ENCODE measurements around the gene FAM240B.

FAM240B gene

GRCh38 chr9:38673399-38674193 lies 46.3 kb downstream of the FAM240B start:
- peaks cover 12% of the 10 kb centered on the region for H3K4me1 ChIP-seq (ENCODE audit: insufficient read depth, low read length)
- no peak overlapping the region for H2AFZ ChIP-seq (ENCODE audit: low read depth, low read length)
- no peaks in the 10 kb centered on the region for H3K27me3 ChIP-seq (ENCODE audit: insufficient read depth, low read length)
- no peak overlapping the region for H3K4me3 ChIP-seq (ENCODE audit: low read length)
- H3K9me3 ChIP-seq (ENCODE audit: low read length): no peaks in the 10 kb centered on the region
- no peaks in the 10 kb centered on the region for H3K36me3 ChIP-seq (ENCODE audit: insufficient read depth, low read length)

- Histone ChIP-seq H3K27me3 (ENCODE audit: insufficient read depth, low read length) (no peaks in the 10 kb centered on the region), H3K4me3 (ENCODE audit: low read length) (no peak overlapping the region), H3K9me3 (ENCODE audit: low read length) (no peaks in the 10 kb centered on the region), H3K4me1 (ENCODE audit: insufficient read depth, low read length) (peaks cover 6% of the 10 kb centered on the region), H2AFZ (ENCODE audit: low read depth, low read length) (no peak overlapping the region), H3K36me3 (ENCODE audit: insufficient read depth, low read length) (no peaks in the 10 kb centered on the region)
Measured at GRCh38 chr9:38671748-38672147, 48.2 kb downstream of the FAM240B start.

GRCh38 chr9:38671372-38671731 lies 48.6 kb downstream of the FAM240B start:
- Histone ChIP-seq H3K4me3 (ENCODE audit: low read length) (no peak overlapping the region), H2AFZ (ENCODE audit: low read depth, low read length) (no peak overlapping the region), H3K4me1 (ENCODE audit: insufficient read depth, low read length) (peaks cover 6% of the 10 kb centered on the region), H3K9me3 (ENCODE audit: low read length) (no peaks in the 10 kb centered on the region), H3K36me3 (ENCODE audit: insufficient read depth, low read length) (no peaks in the 10 kb centered on the region), H3K27me3 (ENCODE audit: insufficient read depth, low read length) (no peaks in the 10 kb centered on the region)

GRCh38 chr9:38670542-38671371 lies 49.2 kb downstream of the FAM240B start:
- Histone ChIP-seq H3K36me3 (ENCODE audit: insufficient read depth, low read length) (no peaks in the 10 kb centered on the region), H3K4me1 (ENCODE audit: insufficient read depth, low read length) (peaks cover 6% of the 10 kb centered on the region), H2AFZ (ENCODE audit: low read depth, low read length) (no peak overlapping the region), H3K4me3 (ENCODE audit: low read length) (no peak overlapping the region), H3K27me3 (ENCODE audit: insufficient read depth, low read length) (no peaks in the 10 kb centered on the region), H3K9me3 (ENCODE audit: low read length) (no peaks in the 10 kb centered on the region)

- no peaks in the 10 kb centered on the region for H3K36me3 ChIP-seq (ENCODE audit: insufficient read depth, low read length)
- H3K27me3 ChIP-seq (ENCODE audit: insufficient read depth, low read length): no peaks in the 10 kb centered on the region
- no peaks in the 10 kb centered on the region for H3K9me3 ChIP-seq (ENCODE audit: low read length)
- peaks cover 6% of the 10 kb centered on the region for H3K4me1 ChIP-seq (ENCODE audit: insufficient read depth, low read length)
- no peak overlapping the region for H3K4me3 ChIP-seq (ENCODE audit: low read length)
- no peak overlapping the region for H2AFZ ChIP-seq (ENCODE audit: low read depth, low read length)
Measured at GRCh38 chr9:38668791-38669466, 51.0 kb downstream of the FAM240B start.

- Histone ChIP-seq H3K27me3 (ENCODE audit: insufficient read depth, low read length) (no peaks in the 10 kb centered on the region), H3K4me1 (ENCODE audit: insufficient read depth, low read length) (no peaks in the 10 kb centered on the region), H2AFZ (ENCODE audit: low read depth, low read length) (no peak overlapping the region), H3K36me3 (ENCODE audit: insufficient read depth, low read length) (no peaks in the 10 kb centered on the region), H3K4me3 (ENCODE audit: low read length) (no peak overlapping the region), H3K9me3 (ENCODE audit: low read length) (no peaks in the 10 kb centered on the region)
Measured at GRCh38 chr9:38662763-38663593, 57.0 kb downstream of the FAM240B start.

GRCh38 chr9:38659538-38659937 lies 60.4 kb downstream of the FAM240B start:
- H3K36me3 ChIP-seq (ENCODE audit: insufficient read depth, low read length): no peaks in the 10 kb centered on the region
- no peak overlapping the region for H2AFZ ChIP-seq (ENCODE audit: low read depth, low read length)
- H3K27me3 ChIP-seq (ENCODE audit: insufficient read depth, low read length): no peaks in the 10 kb centered on the region
- H3K4me1 ChIP-seq (ENCODE audit: insufficient read depth, low read length): no peaks in the 10 kb centered on the region
- no peaks in the 10 kb centered on the region for H3K9me3 ChIP-seq (ENCODE audit: low read length)
- H3K4me3 ChIP-seq (ENCODE audit: low read length): no peak overlapping the region

- Histone ChIP-seq H3K9me3 (ENCODE audit: low read length) (no peaks in the 10 kb centered on the region), H3K4me3 (ENCODE audit: low read length) (no peak overlapping the region), H3K36me3 (ENCODE audit: insufficient read depth, low read length) (no peaks in the 10 kb centered on the region), H2AFZ (ENCODE audit: low read depth, low read length) (no peak overlapping the region), H3K27me3 (ENCODE audit: insufficient read depth, low read length) (no peaks in the 10 kb centered on the region), H3K4me1 (ENCODE audit: insufficient read depth, low read length) (no peaks in the 10 kb centered on the region)
Measured at GRCh38 chr9:38656896-38657295, 63.0 kb downstream of the FAM240B start.

DNA sequence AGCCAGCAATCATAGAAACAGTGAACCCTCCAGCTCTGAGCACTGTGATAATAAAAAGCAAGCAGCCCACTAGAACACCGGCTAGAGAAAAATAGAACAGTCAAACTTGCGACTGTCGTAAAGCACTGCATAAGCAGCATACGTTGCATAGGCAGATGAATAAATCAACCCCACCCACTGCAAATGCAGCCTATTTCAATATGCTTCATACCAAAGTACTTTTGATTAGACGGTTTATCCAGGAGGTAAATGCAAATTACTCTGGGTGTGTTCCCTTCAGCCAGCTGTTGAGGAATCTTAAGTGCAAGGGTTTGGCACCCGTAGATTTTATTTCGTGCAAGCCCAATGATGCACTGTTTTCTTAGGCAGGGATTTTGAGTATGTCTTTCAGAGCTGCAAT lies 67.4 kb downstream of the FAM240B start:
- no peaks in the 10 kb centered on the region for H3K4me1 ChIP-seq (ENCODE audit: insufficient read depth, low read length)
- H3K27me3 ChIP-seq (ENCODE audit: insufficient read depth, low read length): no peaks in the 10 kb centered on the region
- H3K36me3 ChIP-seq (ENCODE audit: insufficient read depth, low read length): no peaks in the 10 kb centered on the region
- H3K4me3 ChIP-seq (ENCODE audit: low read length): no peak overlapping the region
- H2AFZ ChIP-seq (ENCODE audit: low read depth, low read length): no peak overlapping the region
- peaks cover 3% of the 10 kb centered on the region for H3K9me3 ChIP-seq (ENCODE audit: low read length)

GRCh38 chr9:38652044-38652443 lies 67.9 kb downstream of the FAM240B start:
- Histone ChIP-seq H2AFZ (ENCODE audit: low read depth, low read length) (no peak overlapping the region), H3K36me3 (ENCODE audit: insufficient read depth, low read length) (no peaks in the 10 kb centered on the region)

DNA sequence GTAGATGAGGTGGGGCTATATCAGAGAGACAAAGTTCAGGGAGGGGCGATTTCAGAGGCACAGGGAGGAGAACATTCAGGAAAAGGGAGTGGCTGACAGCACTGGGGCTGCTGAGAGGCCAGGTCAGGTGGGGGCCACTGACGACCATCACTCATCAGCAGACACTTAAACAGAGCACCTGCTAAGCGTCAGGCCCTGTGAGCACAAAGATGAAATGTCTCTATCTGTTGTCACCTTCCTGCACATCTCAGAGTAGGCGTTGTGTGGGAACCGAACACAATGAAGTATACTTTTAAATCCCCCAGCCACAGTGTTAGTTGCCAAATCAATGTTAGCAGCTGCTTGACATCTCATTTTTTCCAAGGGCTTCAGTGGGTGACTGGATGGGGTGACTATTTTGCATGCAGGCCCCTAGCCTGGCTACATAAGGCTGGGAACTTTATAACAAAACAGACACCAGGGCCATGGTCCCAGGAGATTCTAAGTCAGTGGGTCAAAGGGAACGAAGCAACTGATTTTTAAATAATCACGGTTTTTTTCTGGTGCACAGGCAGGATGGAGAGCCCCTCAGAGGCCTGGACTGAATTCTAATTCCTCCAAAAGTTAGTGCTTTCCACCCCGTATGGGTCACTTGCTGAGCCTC lies 68.4 kb downstream of the FAM240B start:
- peaks cover 3% of the 10 kb centered on the region for H3K9me3 ChIP-seq (ENCODE audit: low read length)
- H3K27me3 ChIP-seq (ENCODE audit: insufficient read depth, low read length): no peaks in the 10 kb centered on the region
- H3K36me3 ChIP-seq (ENCODE audit: insufficient read depth, low read length): no peaks in the 10 kb centered on the region

More at GRCh38 chr9:38652044-38652443, 67.9 kb downstream of the FAM240B start:
- Histone ChIP-seq H3K27me3 (ENCODE audit: insufficient read depth, low read length) (no peaks in the 10 kb centered on the region), H3K4me3 (ENCODE audit: low read length) (no peak overlapping the region), H3K9me3 (ENCODE audit: low read length) (peaks cover 3% of the 10 kb centered on the region), H3K4me1 (ENCODE audit: insufficient read depth, low read length) (no peaks in the 10 kb centered on the region)

DNA sequence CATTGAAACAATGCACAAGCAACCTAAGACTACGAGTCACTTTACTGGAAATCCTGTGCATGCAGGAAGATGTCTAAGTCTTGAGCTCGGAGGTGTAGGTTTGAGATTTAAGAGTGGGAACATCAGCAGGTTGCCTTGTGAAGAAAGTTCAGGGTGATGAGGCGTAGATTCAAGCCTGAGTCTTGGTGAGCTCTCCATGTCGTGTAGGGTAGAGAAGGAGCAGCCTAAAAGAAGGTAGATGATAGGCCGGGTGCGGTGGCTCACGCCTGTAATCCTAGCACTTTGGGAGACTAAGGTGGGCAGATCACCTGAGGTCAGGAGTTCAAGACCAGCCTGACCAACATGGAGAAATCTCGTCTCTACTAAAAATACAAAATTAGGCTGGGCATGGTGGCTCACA lies 69.4 kb downstream of the FAM240B start:
- Histone ChIP-seq H3K4me1 (ENCODE audit: insufficient read depth, low read length) (no peaks in the 10 kb centered on the region), H3K4me3 (ENCODE audit: low read length) (no peak overlapping the region), H3K36me3 (ENCODE audit: insufficient read depth, low read length) (no peaks in the 10 kb centered on the region), H3K27me3 (ENCODE audit: insufficient read depth, low read length) (no peaks in the 10 kb centered on the region), H2AFZ (ENCODE audit: low read depth, low read length) (no peak overlapping the region), H3K9me3 (ENCODE audit: low read length) (peaks cover 3% of the 10 kb centered on the region)

More for the DNA sequence above, 68.4 kb downstream of the FAM240B start:
- H3K4me3 ChIP-seq (ENCODE audit: low read length): no peak overlapping the region
- H3K4me1 ChIP-seq (ENCODE audit: insufficient read depth, low read length): no peaks in the 10 kb centered on the region
- H2AFZ ChIP-seq (ENCODE audit: low read depth, low read length): no peak overlapping the region
